ENCODE data around the gene CCDC102A. TPM values are rescaled to one million over a fixed set of nuclear protein-coding genes. Genes with fewer than 3 reads are reported as not detected.

Gene CCDC102A
- total RNA-seq, 4 donors from 2014 or later = 13.1 to 34.9 (median 18.9) TPM

DNA sequence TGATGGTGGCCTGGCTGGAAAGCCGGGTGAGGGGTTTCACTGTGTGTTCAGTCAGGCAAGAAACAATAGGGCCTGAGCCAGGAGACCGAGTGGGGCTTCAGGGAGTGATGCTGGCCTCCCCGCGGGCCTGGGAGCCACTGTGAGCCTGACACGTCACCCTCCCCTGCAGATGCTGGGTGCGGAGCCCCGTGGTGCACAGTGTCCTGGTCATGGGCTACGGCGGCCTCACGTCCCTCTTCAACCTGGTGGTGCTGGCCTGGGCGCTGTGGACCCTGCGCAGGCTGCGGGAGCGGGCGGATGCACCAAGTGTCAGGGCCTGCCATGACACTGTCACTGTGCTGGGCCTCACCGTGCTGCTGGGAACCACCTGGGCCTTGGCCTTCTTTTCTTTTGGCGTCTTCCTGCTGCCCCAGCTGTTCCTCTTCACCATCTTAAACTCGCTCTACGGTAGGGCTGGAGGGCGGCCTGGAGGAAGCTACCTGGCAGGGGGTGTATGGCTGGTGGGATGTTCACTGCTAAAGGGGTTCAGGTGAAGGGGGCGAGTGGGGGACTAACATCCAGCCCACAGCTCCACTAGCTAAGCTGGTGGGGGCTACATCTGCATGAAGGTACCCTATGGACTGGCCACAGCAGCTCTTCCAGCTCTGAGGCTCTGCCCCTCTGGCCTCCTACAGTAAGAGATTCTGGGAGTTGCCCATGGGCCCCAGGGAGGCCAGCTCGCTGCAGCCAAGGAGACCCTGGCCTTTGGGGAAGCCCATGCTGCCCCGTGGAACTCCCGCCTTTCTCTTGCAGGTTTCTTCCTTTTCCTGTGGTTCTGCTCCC is 38.5 kb upstream of the CCDC102A start:
- intact Hi-C loops (cut with DNase I) = loop anchor here (10.0 kb wide), 2 partner anchors 150 to 290 kb away; no protein-coding TSS in a partner anchor
- H3K27me3 ChIP-seq = no peaks in the 10 kb centered on the region
- H3K36me3 ChIP-seq = no peaks in the 10 kb centered on the region
- H3K4me1 ChIP-seq = no peaks in the 10 kb centered on the region
- H3K9me3 ChIP-seq = no peaks in the 10 kb centered on the region
- no peak overlapping the region for H3K27ac ChIP-seq
- H3K4me3 ChIP-seq (replicated peaks in 1 of 3) = no peak overlapping the region
- TF ChIP-seq POLR2A (IDR thresholded peaks at IDR 0.05) (no peak), CTCF (IDR thresholded peaks at IDR 0.05) (no peak)
- DNase-seq = no peak
- 91 to 93% methylated on average over 22 to 23 of the region's 24 CpGs for WGBS, 2 donors

DNA sequence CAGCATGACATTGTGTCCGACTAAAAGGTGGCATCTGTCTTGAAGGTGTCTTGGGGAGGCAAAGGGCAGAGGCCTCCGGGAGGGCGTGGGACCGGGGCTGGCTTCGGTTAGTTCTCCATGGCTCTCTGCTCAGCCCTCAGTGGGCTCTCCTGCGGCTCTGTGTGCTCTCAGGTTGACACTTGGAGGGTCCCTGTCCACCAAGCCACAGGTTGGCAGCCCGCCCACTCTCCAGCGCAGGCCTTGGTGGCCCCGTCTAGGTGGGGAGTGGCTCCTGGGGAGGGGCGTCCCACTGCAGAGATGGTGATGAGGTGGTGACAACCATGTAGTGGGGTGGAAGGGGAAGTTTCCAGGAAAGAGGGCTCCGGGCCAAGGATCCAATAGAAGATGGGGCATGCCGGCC is 37.7 kb upstream of the CCDC102A start:
- no peak for DNase-seq
- Histone ChIP-seq H3K4me3 (replicated peaks in 1 of 3) (no peak overlapping the region), H3K9me3 (no peaks in the 10 kb centered on the region), H3K27me3 (no peaks in the 10 kb centered on the region), H3K4me1 (no peaks in the 10 kb centered on the region), H3K27ac (no peak overlapping the region), H3K36me3 (no peaks in the 10 kb centered on the region)
- intact Hi-C loops (cut with DNase I) = loop anchor here (10.0 kb wide), 2 partner anchors 151 to 291 kb away; no protein-coding TSS in a partner anchor
- no peak for TF ChIP-seq CTCF (IDR thresholded peaks at IDR 0.05)
- no peak for TF ChIP-seq POLR2A (IDR thresholded peaks at IDR 0.05)
- WGBS, 2 donors = 86 to 88% methylated on average over 9 to 12 of the region's 12 CpGs

- intact Hi-C loops (cut with DNase I) = loop anchor here (10.0 kb wide), 2 partner anchors 152 to 292 kb away; no protein-coding TSS in a partner anchor
- no peak for TF ChIP-seq CTCF (IDR thresholded peaks at IDR 0.05)
- no peak for TF ChIP-seq POLR2A (IDR thresholded peaks at IDR 0.05)
- Histone ChIP-seq H3K27me3 (no peaks in the 10 kb centered on the region), H3K36me3 (no peaks in the 10 kb centered on the region), H3K4me1 (no peaks in the 10 kb centered on the region), H3K27ac (no peak overlapping the region), H3K9me3 (no peaks in the 10 kb centered on the region), H3K4me3 (replicated peaks in 1 of 3) (no peak overlapping the region)
- WGBS, 2 donors = 82 to 88% methylated on average over 10 of the region's 10 CpGs
- no peak for DNase-seq
Observed at GRCh38 chr16:57572978-57573728, 36.8 kb upstream of the CCDC102A start.

DNA sequence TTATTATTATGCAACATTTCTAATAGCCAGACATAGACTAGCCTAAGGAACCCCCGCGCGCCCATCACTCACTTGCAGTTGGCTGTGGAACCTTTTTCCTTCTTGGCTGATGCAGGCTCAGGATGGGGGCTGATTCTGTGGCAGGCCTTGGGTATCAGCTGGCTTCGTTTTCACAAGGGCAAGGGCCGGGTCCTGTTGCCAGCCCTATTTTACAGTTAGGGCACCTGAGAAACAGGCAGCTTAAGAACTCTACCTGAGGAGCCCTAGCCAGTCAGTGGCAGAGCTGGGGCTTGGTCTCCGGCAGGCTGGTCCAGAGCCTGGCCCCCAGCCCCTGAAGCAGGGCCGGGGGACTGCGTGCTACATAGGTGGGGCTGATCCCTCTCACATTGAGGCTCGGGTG is 34.7 kb upstream of the CCDC102A start:
- TF ChIP-seq POLR2A (IDR thresholded peaks at IDR 0.05) (no peak), CTCF (IDR thresholded peaks at IDR 0.05) (no peak)
- no peak for DNase-seq
- Histone ChIP-seq H3K9me3 (no peaks in the 10 kb centered on the region), H3K36me3 (no peaks in the 10 kb centered on the region), H3K27ac (no peak overlapping the region), H3K4me1 (no peaks in the 10 kb centered on the region), H3K27me3 (no peaks in the 10 kb centered on the region), H3K4me3 (replicated peaks in 1 of 3) (no peak overlapping the region)
- 90 to 91% methylated on average over 6 to 9 of the region's 9 CpGs for WGBS, 2 donors
- intact Hi-C loops (cut with DNase I) = loop anchor here (10.0 kb wide), 2 partner anchors 154 to 294 kb away; no protein-coding TSS in a partner anchor

Data from thyroid gland (tissue), 4 donors.